Stimulated activated CD8-positive, alpha-beta memory T cell treated with anti-CD3 and anti-CD28 coated beads, Interleukin-15, amount 100 ng/mL, for 4 hours (primary cell): ENCODE measurements around the gene CDK16.

Experiments
- DNase-seq, 2 donors: peaks; one replicate each; pipeline ENCODE4 v3.0.0-alpha.2; 2020; ENCODE audit warnings: low read depth in 2 of 2

CDK16 gene

DNA sequence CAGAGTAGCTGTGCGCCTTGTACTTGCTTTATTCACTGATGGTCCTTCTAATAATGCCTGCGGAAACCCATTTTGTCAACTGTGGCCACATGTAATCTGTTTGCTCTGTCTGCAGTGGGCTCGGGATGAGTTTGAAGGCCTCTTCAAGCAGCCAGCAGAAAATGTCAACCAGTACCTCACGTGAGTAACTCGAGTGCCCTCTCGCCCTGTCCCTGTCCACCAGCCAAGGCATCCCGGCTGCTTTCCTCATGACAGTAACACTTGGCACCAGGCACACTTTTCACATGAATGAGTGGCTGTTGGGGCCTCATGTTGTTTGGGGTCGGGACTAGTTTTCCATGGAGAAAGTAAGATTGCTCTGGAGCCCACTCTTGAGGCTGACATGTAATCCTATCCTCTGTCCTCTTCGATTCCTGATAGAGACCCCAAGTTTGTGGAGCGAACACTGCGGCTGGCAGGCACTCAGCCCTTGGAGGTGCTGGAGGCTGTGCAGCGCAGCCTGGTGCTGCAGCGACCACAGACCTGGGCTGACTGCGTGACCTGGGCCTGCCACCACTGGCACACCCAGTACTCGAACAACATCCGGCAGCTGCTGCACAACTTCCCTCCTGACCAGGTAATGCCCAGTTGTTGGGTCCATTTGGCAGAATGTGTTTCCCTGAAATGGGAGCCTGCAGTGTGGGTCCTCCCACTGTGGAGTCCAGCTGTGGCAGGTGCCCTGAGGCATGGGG lies 8.8 kb upstream of the CDK16 start:
- DNase-seq = no peak

DNA sequence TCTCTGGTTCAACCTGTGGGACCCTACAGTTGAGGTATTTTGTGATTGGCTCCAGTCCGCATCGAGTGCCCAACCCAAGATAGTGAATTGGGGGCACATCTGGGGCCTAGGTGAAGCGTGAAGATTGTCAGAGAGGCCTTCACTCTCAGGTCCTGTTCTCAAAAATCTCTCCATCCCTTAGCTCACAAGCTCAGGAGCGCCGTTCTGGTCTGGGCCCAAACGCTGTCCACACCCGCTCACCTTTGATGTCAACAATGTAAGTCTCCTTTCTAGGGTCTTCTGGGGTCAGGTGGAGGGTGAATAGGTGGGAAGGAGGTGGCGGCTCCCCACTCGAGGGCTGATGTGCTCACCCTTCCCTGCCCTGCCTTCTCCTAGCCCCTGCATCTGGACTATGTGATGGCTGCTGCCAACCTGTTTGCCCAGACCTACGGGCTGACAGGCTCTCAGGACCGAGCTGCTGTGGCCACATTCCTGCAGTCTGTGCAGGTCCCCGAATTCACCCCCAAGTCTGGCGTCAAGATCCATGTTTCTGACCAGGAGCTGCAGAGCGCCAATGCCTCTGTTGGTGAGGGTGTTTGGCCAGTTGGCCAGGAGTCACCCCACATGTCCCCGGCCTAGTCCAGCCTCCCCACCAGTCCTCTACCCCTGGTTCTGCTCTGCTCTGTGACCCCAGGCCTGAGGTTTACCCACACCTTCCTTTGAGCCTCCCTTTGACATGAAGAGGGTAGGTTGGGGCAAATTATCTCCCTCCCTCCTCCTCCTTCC lies 7.6 kb upstream of the CDK16 start:
- no peak for DNase-seq

DNA sequence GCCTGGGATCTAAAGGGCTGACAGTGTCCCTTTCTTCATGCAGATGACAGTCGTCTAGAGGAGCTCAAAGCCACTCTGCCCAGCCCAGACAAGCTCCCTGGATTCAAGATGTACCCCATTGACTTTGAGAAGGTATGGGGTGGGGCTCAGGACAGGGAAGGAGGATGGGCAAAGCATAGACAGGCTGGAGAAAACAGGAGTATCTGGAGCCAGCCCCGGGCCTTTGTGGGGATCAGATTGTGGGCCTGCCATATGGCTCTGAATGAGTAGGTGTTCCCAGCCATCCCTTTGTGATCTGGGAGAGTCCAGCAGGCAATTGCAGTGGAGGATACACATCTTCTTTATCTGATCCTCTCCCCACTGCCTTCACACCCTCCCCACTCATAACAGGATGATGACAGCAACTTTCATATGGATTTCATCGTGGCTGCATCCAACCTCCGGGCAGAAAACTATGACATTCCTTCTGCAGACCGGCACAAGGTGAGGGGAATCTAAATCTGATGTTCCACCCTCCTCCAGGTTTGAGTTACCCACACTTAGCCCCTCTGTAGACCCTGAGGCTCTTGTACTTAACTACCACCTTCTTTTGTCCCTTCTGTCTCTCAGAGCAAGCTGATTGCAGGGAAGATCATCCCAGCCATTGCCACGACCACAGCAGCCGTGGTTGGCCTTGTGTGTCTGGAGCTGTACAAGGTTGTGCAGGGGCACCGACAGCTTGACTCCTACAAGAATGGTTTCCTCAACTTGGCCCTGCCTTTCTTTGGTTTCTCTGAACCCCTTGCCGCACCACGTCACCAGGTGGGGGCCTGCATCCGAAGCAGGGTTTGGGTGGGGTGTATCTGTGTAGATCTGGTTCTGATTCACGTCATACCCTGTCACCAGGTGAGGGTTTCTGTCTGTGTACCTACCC lies 5.8 kb upstream of the CDK16 start:
- no peak for DNase-seq

DNA sequence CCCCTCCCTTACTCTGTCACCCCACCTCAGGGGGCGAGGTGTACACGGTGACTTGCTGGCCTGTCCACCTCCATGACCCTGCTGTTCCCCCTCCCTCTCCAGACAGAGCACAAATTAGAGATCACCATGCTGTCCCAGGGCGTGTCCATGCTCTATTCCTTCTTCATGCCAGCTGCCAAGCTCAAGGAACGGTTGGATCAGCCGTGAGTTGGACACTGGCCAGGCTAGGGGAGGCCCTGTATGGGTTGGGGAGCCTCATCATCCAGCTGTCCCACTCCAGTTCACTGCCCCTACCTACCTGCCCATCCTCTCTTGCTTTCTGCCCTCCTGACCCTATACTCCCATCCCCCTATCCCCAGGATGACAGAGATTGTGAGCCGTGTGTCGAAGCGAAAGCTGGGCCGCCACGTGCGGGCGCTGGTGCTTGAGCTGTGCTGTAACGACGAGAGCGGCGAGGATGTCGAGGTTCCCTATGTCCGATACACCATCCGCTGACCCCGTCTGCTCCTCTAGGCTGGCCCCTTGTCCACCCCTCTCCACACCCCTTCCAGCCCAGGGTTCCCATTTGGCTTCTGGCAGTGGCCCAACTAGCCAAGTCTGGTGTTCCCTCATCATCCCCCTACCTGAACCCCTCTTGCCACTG lies 3.9 kb upstream of the CDK16 start:
- no peak for DNase-seq

DNA sequence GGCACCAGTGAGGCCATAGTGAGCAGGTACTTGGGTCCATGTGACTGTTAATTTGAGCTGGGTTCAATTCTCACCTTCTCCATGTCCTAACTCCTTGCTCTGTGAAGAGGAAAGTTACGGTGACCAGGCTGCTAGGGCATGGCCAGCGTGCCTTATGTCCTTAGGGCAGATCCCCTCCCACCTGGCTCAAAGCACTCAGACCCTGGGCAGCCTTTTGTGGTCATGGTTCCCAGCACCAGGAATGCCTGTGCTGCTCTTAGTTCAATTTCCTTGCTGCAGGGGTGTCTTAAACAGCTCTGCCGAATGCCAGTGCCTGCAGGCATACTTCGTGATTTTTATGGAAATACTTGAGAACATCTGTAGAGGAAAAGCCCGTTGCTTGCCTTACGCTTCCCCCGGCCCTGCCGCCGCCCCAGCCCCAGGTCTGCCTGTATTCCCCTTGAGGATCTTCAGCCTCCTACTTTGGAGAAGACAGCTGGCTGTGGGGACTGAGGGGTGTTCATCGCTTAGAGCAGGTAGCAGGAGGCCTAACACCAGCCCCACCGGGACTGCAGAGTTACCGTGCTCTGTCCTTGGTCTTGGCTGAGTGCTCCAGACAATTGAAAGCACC lies 3.1 kb upstream of the CDK16 start:
- no peak for DNase-seq

DNA sequence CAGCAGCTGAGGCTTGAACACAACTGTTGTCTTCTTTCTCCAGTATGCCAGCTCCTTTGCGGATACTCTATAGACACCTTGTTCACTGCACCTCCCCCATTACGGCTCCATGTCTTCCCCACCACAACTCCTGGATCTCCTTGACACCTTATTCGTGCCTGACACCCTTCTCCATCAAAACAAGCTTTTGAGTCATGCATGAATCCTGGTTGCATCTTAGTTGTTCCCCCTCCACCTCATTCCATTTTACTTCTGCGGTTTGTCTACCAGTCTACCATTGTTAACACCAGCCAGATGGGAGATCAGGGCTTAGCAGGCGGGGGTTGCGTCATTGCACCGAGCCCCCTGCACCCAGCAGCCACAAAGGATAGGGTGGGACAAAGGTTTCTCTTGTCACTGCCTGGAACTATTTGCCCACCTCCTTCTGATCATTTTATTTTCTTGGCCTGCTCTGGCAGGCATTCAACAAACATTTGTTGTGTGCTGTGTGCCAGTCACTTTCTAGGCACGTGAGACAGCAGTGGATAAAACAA lies 2.0 kb upstream of the CDK16 start:
- DNase-seq = no peak

DNA sequence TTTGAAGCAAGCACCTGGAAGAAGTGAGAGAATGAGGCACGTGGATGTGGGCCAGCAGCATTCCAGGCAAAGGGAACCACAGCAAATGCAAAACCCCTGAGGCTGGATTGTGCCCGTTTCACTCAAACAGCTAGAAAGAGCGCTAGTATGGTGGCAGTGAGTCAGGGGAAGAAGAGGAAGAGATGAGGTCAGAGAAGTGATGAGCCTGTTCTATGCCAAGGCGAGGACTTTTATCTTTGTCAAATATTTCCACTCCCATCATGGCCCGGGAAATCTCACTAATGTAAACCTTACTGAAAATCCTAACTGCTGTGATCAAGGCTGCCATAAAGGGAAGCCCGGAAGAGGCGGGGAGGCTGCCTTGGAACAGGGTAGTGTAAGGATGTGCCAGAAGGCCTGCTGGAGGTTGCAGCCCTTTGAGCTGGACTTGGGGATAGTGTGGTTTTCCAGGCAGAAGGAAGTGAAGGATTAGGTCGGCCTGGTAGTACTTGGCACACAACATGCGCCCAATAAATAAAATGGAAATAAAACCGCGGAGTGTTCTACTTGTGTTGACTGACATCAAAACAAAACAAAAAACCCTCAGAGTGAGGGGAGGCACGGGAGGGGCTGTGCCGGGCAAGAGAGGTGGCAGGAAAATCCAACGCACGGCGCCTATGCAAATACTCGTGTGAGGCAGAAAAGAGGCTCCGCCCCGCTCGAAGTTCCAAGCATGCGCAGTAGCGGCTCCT lies 1.2 kb upstream of the CDK16 start:
- DNase-seq = no peak

DNA sequence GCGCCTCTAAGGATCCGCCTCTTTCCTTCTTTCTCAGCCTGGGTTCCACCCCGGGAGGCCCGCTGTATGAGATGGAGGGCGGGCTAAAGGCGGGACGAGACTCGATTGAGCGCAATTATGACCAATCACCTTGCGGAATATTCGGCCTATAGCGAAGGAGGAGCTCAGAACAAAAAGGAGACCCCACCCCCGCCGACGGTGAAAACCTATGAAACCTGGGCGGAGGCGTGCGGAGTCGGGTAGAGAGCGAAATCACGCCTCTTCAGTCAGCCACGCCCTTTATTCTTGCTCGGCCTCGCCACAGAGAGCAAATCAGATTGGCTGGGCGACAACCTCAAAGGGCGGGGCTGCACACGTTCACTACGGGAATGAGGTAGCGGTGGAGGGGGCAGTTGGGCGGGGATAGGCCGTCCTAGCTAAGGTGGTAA lies 615 bp upstream of the CDK16 start:
- DNase-seq = peak; percentile 94 to 96

DNA sequence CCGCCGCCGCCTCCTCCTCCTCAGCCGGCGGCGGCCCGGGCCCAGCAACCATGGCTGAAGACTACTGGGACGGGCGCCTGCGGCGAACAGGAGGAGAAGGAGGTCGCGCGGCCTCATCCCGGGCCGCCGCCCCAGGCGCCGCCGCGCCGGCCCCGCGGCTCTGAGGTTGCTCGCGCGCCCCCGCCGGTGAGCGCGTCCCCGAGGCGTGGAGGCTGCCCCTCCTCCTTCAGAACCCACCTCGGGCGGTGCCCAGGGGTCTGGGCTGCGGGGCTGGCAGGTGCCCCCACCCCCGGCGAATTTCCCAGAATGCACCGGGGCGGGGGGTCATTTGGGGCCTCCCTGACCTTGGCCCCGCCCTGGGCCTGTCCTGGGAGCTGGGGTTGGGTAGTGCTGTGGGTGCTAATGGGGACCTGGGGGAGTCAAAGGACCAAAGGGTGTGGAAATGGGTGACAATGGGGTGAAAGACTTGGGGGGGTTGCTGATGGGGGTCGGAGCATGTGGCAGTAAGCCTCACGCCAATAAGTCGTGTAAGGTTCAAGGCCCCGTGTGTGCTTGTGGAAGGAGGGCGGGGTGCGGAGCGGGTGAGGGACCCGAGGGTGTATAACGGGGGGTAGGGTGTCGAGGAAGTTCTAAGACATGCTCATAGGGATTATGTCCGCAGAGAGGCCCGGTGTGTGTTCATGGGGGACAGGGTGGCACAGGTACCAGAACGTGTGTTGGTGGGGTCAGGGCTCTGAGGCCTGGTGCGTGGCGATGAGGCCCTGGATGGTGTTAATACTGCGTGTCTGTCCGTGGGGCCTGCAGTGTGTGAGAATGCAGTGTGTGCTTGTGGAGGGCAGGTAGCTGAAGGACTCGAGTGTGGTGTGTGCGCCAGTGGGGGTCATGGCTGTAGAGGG lies 687 bp downstream of the CDK16 start:
- peak; percentile 1 to 21 for DNase-seq

DNA sequence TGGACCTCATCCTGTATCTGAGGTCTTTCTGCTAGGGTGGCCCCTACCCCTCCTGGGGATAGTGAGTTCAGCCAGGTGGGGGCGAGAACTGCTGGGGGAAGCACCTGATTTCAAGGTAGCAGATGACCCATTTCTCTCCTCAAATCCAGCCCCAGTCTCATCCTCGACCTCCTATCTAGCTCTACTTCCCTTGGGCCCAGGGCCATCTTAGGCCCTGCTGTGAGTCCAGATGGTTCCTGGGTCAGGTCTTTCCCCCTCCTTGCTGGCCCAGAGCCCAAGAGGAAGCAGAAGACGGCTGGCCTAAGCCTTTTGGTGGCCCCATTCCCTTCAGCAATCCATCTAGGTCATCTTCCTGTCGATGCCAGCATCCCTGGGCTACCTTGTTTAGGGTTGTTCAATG lies 3.3 kb downstream of the CDK16 start:
- DNase-seq = no peak

DNA sequence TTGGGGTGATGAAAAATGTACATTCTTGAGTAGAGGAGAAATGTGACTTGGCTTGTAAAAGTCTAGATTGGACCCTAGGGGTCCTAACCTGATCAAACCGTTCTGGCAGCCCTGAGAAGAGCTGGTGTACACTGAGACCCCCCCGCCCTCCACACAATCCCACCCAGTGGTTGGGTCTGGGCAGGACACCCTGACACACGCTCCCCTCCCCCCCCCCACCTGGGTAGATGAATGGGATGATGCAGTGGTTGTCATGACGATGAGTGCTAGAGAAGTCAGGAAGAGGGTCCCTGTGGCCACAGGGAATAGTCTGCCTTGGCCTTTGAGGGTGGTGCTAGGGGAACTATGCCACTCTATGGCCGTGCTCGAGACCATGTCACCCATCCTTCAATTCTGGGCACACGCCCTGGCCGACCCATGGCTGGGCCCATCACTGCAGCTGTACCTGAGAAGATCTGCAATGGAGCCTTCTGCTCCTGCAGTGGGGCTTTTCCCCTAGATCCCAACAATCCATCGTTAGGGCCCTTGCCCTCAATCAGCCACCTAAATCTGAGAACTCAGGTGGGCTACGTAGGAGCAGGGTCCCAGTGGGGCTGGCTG lies 4.4 kb downstream of the CDK16 start:
- no peak for DNase-seq

DNA sequence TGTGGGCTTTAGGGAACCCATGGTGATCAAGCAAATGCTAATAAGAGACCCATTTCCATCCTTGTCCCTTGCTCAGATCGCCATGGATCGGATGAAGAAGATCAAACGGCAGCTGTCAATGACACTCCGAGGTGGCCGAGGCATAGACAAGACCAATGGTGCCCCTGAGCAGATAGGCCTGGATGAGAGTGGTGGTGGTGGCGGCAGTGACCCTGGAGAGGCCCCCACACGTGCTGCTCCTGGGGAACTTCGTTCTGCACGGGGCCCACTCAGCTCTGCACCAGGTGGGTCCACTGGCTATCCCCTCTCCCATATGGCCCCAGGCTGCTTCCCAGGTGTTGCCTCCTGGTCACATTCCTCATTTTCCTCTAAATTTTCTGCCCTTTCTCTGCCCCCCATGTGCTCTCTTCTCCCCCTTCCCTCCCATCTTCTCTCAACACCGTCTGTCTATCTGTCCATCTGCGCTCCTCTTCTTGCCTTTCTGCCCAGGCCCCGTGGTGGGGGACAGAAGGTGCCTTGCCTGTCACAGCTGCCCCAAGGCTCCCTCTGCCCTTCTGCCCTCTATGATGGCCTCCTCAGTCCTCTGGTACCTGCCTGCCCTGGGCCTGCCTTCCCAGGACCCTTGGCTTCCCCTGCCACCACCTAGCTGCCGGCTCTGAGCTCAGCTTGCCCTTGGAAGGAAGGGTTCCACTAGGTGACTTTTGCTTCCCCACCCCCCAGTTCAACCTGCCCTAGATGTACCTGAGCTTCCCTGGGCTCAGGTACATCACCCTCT lies 5.2 kb downstream of the CDK16 start:
- no peak for DNase-seq

DNA sequence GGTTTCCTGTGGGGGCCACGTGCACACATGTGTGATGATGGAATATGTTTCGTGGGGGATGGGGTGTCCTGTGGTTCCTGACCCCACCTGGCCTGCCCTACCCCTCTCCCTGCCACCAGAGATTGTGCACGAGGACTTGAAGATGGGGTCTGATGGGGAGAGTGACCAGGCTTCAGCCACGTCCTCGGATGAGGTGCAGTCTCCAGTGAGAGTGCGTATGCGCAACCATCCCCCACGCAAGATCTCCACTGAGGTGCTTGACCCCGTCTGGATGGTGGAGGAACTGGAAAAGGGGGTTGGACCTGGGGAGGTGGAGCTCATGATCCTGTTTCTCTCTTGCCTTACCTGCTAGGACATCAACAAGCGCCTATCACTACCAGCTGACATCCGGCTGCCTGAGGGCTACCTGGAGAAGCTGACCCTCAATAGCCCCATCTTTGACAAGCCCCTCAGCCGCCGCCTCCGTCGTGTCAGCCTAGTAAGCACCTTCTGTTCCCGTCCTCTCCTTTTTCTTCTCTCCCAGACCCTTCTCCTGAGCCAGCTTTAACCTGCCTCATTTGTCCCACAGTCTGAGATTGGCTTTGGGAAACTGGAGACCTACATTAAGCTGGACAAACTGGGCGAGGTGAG lies 5.9 kb downstream of the CDK16 start:
- DNase-seq = no peak

DNA sequence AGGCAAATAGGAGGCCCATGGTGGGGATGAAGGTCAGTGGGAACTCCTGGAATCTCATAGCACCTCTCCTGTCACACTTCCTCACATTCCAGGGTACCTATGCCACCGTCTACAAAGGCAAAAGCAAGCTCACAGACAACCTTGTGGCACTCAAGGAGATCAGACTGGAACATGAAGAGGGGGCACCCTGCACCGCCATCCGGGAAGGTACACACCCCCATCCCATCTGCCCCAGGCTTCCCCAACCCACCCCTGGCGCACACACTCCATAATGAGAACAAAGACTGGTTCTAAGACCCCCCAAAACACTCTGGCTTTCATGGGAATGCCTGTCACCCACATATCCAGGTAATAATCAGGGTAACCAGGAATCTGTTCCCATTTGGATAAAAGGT lies 6.4 kb downstream of the CDK16 start:
- no peak for DNase-seq

DNA sequence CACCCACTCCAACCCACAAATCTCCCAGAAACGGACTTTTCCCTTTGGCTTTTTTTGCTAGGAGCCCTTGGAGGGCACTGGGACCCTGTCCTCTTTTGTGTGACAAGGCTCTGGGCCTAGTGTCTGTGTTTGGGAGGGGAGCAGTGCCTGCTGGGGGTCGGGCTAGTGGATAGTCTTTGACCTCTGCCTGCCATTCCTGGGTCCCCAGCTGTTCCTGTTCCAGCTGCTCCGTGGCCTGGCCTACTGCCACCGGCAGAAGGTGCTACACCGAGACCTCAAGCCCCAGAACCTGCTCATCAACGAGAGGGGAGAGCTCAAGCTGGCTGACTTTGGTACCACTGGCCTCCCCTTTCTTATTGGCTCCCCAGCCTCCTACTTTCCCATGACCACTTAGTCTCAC lies 7.6 kb downstream of the CDK16 start:
- DNase-seq = no peak

DNA sequence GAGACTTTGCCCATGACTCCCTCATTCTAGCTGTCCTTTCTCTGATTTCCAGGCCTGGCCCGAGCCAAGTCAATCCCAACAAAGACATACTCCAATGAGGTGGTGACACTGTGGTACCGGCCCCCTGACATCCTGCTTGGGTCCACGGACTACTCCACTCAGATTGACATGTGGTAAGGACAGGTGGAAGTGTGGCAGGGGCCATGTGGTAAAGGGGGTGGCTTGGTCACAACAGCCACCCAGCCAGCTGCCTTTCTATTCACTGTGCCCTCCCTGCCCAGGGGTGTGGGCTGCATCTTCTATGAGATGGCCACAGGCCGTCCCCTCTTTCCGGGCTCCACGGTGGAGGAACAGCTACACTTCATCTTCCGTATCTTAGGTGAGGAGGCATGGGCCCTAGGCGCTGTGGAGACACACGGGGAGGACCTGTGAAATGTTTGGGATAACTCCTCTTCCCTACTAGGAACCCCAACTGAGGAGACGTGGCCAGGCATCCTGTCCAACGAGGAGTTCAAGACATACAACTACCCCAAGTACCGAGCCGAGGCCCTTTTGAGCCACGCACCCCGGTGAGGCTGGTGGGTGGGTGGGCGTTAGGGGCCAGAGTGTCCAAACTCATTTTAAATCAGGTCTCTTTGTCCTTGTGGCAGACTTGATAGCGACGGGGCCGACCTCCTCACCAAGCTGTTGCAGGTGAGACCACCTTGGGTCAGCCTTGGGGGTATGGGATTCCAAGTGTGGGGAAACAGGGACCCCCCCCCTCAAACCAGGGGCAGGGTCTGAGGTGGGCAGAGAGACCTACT lies 8.3 kb downstream of the CDK16 start:
- no peak for DNase-seq

DNA sequence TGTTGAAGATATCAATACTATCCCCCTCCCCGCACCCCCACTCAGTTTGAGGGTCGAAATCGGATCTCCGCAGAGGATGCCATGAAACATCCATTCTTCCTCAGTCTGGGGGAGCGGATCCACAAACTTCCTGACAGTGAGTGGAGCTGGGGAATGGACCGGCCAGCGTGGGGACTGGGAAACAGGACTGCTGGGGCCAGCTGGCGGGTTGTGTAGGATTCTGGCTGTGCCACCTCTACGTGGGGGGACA lies 8.8 kb downstream of the CDK16 start:
- DNase-seq = no peak
